Dermis blood vessel endothelial cell (primary cell): ENCODE results near the gene SLC22A2. TPM values are rescaled to one million over a fixed set of nuclear protein-coding genes. Genes with fewer than 3 reads are reported as not detected.

Source experiments
- DNase-seq: peaks from one replicate; pipeline ENCODE4 v3.0.0; 2010
- total RNA-seq: library from RNA; depleted of rRNA; stranded (reverse); fragments of >200 nt; gene quantifications from 2 replicates; pipeline ENCODE4 v1.2.3, GENCODE V29; 2014

Gene SLC22A2
- total RNA-seq, 1 donor from 2014 or later = not detected

- DNase-seq = no peak
Measured at GRCh38 chr6:160273196-160273595, 14.6 kb upstream of the SLC22A2 start.

GRCh38 chr6:160272707-160273106 lies 14.1 kb upstream of the SLC22A2 start:
- no peak for DNase-seq

GRCh38 chr6:160270347-160270746 lies 11.7 kb upstream of the SLC22A2 start:
- DNase-seq = no peak

- DNase-seq = no peak
Measured at GRCh38 chr6:160269771-160270170, 11.2 kb upstream of the SLC22A2 start.

DNA sequence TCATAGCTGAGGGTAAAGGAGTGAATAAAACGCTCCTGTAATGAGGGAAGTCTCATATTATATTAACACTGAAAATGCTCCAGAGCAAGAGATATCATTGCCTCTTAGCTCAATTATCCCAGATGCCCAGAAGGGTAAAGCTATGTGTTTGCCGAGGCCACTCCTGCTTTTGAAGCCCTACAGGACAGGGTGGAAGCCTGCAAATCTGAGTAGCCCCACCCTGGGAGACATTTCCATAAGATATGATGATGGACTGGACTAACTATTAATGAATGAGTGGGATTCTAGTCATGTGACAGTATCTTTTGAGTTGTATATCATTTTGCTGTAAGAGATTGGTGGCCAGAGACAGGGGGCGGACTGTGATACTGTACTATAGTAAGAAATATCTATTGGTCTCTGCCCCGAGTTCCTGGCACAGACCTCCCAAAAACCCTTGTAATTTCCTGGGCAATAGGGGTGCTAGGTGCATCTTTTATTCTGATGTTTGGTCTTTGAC lies 10.5 kb upstream of the SLC22A2 start:
- DNase-seq = no peak

DNA sequence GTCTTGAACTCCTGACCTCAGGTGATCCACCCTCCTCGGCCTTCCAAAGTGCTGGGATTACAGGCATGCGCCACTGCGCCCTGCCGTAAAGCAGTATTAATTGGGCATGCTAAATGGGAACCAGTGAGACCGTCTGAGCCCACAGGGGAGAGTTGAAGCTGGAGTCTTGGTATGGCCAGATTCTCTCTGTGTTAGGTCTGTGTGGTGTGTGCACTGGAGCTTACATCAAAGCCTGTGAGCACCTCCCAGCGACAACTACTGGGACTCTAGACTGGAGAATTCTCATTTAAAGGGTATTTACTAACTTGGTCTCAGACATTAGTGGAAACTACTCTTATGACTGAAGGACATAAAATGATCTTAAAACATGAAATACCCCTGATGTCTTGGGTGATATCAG lies 8.5 kb upstream of the SLC22A2 start:
- no peak for DNase-seq

DNA sequence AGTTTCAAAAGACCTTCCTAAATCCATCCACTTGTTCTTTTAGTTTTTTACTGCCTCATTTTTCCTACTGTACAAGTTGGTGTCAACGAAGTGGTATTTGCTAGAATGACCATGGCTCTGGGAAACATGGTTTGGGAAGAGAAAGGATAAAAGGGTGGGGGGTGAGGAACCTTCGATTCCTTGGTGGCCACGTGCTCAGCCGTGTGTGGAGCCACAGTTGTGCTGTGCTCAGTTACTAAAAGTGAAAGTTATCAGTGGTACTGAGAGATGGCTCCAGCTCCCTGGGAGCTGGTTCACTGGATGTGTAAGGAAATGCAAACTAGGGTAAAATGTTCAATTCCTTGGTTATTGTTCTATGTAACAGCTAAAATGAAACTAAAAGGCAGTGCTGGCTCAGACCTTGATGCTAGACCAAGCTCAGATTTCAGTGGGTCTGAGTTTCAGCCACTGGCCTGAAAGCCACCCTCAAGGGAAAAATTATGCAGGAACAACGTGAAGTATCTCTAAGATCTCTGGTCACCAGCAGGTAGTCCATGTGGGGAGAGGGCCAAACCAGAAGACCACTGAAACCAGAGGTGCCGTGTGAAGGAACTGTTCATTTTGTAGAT lies 7.4 kb upstream of the SLC22A2 start:
- no peak for DNase-seq

DNA sequence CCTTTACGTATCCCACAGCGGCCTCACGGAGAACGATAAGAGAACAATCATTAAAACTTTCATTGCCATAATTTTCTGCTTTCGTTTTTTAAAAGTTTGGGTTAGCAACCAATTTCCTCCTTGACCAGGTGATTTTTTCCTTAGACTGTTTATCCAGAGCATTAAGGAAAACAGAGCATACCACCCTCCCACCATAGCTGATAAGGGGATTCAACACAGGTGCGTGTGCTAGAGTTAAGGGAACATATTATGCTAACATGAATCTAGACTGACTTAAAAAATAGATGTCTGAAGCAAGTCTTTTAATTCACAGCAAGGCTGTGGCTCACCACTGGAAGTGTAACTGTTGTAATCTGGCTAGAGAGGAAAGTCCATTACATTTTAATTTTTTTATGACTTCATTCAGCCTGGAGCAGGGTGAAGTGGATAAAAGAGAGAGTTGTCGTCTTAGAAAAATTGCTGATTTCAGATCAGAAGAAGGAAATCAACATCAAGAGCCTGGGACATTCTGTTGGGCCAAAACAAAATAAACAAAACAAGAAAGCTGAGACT lies 5.5 kb upstream of the SLC22A2 start:
- DNase-seq = no peak

DNA sequence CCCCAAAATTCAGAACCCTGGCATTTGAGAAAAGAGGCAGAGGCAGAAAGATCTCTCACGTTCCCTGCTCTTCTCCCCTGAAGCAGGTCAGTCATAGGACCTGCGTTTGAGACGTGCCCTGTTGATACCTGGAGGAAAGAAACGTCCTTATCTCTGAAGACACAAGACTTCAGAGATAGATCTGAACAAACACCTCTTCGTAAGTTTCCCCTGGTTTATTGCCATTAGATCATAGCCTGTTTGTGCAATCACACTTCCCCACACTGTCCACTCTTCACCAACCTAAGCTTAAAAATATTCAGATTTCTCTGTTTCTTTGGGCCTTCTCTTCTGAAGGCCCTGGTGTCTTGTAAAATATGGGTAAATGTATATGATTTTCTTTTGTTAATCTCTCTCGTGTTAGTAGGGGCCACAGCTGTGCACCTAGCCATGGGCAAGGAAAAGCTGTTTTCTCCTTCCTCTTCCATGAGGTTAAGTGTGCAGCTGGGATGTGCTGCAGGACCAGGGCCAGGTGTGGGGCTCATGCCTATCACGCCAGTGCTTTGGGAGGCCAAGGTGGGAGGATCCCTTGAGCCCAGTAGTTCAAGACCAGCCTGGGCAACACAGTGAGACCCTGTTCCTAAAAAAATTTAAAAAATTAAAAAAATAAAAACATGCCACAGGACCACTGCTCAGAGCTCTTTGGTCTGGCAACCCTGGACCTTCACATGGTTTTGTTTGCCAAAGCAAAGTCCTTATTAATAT lies 4.7 kb upstream of the SLC22A2 start:
- DNase-seq = no peak

- DNase-seq = no peak
Measured at GRCh38 chr6:160261991-160262680, 3.5 kb upstream of the SLC22A2 start.

DNA sequence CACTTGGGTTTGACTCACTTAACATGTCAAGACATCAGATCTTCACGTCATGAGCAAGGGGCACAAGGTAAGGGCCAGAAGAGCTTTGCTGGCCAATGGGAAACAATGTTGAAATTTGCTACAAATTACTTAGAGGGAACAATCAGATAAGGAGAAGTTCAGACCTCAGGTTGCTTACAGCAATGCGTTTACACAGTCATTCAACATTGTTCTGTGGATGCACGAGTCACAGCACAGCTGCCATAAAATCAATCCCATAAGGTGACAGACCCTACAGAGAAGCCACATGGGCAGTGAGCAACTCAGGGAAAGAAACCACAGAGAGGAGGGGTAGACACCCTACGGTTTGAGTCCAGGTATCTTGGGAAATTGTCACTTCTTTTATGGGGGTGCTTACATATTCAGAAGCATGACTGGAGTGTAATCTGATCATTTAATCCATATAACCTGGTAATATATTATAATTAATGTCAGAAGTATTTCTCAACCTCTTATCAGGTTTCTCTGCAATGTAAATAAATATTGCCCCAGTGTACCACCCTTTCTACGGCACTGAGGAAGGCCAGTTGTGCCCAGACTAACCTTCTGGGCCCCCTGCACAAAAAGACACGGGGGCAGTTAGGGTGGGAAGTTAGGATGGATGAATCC lies 2.3 kb upstream of the SLC22A2 start:
- no peak for DNase-seq

GRCh38 chr6:160260367-160260766 lies 1.7 kb upstream of the SLC22A2 start:
- no peak for DNase-seq

DNA sequence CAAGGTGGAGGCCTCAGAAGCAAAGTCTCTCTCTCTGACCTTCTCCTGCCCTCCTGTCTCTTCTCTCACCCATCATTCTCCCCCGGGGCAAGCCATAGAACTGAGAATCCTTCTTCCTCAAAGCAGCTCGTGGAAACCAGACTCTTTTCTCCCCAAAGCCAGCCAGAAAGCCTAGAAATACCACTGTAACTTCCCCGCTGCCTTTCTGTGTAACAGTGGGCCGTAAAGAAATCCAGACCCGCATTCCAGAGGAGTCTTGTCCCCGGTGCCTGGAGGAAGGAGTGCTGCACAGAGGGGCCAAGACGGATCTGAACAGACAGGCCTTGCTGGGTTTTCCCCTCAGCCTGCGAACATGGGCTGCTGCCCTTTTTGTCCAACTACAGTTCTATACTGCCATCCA lies 977 bp upstream of the SLC22A2 start:
- no peak for DNase-seq

DNA sequence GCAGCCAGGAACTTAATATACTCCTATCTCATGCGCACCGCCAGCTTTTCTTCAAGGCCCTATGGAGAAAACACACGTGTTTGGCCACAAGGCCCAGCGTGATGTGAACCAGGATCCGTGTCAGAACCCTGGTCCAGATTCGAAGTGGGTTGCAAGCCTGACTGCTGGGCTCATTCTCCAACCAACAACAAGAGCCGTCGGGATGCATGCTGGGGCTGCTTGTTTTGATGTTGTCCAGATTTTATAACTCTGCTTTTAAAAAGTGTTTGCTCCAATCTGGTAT lies 463 bp upstream of the SLC22A2 start:
- DNase-seq = no peak

DNA sequence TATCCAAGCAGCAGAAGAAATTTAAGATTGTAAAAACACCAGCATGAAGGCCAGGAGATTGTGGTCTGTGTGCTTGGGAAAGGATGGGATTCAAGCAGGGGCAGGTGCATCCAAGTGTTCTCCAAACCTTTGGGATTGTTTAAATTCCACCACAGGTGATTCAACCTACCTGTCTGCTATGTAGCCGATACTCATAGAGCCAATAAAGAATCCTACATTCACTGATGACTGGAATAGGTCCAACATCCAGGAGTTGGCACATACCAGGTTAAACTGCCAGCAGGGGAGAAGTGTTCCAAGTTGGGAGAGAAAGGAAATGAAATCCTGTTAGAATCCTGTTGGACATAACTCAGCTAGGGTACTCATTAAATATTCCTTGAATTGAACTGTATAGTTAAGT lies 2.2 kb downstream of the SLC22A2 start:
- no peak for DNase-seq

DNA sequence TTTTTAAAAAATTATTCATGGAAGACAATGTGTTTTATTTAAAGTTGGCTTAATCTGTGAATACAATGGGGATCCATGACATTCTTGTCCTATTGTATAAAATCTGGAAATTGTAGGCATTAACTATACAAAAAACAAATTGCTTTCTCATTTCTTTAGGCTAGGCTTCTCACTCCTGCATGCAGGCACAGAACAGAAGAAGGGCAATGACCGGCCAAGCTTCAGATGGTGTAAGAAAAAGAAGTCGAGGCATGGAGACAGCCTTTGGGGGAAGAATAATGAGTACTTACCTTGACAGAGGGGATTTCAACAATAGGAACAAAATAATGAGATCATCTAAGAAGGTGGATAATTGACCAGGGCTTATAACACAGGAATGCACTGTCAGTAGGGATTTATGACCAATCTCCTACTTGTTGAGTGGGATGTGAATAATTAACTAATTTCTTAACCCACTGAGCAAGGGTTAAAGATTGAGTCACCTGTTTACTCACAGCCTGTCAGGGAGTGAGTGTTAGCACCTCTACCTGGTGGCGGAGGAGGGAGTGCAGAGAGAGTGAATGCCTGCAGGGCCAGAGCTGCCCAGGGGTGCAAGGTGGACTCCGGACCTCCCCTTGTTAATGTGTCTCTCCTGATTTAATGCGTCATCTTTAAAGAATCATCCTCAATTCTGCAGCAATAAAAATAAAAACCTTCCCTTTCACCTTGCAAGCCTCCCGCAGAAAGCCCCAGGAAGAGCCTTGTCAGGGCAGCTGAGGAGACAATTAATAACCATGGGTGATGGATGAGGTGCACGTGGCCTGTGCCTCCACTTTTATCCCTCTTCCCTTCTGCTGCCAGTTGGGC lies 3.9 kb downstream of the SLC22A2 start:
- no peak for DNase-seq

- no peak for DNase-seq
Measured at GRCh38 chr6:160253714-160254113, 4.9 kb downstream of the SLC22A2 start.

DNA sequence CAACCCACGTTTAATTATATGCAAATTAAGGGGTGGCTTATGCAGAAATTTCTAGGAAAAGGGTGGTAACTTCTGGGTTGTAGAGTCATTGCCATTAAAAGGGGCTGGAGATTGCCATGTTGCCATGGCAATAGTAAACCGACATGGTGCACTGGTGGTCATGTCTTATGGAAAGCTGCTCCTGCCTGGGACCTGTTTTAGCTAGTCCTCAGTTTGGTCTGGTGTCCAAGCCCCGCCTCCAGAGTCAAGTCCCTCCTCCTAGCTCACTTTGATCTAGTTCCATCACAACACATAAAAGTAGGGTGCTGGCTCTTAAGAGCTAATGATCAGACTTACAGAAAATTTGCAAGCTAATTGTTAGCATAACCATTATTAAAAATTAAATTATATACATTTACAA lies 5.3 kb downstream of the SLC22A2 start:
- no peak for DNase-seq

DNA sequence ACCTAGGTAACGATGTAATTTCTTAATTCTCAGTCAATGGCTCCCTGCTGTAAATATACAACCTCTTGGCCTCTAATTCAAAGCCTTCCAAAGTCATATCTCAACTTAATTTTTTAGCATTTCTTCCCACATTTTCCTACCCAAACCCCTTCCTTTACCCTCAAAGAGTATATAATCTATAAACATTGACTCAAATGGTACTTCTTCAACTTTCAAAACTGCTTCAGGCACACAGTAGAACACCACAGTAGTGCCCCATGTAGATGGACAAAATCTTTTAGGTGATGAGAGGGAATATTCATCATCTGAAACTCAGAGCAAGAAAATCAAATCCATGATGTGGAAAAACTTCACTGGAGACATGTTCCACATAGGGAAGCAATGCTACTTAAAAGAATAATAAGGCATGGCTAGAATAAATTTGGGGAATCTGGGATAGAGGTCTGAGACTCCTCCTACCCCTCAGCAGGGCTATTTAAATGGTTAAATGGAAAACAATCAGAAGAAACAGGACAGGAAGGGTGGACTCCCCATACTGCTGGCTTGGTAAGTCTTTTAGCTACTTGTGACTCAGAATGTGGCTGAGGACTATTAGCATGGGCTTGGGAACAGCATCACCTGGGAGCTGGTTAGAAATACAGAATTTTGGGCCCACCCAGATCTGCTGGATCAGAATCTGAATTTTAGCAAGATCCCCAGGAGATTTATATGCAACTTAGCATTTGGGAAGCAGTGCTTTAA lies 6.4 kb downstream of the SLC22A2 start:
- DNase-seq = no peak

- no peak for DNase-seq
Measured at GRCh38 chr6:160249671-160250070, 8.9 kb downstream of the SLC22A2 start.

DNA sequence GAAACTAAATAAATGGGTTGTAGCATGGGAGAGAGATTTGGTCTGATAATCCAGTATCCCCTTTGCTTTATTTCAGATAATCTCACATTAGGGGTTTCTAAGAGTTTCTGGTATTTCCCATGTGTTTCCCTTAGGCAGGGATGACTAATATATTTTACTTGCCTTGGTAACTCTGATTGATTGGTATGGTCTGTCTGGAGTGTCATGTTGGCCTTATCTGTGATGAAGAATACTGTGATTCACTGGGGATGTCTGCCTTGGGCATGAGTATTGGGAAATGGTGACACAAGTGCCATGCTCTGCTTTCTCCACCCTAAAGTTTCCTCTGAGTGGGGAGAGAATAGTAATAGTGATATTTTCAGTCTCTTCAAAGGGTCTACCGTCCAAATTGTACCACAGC lies 10.1 kb downstream of the SLC22A2 start:
- no peak for DNase-seq

DNA sequence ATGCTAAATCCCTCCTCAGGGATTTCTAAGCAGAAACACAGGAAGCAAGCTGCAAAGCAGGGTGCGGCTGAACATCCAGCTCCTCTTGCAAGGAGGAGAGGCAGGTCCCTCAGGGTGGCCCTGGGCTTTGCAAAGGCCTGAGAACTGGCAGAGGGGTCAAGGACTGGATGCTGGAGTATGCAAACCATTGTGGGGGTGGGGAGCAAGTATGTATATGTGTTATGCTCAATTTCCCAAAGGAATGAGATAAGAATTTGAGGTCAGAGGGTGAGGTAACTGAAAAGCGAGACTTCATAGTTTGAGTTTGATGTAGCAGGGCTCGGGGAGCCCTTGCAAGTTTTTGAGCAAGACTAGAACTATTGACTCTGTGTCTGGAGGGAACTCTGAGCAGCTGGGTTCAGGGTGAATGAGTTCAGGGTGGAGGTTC lies 11.2 kb downstream of the SLC22A2 start:
- DNase-seq = no peak
